Measurements from ENCODE around the gene GINS3.

Gene GINS3

DNA sequence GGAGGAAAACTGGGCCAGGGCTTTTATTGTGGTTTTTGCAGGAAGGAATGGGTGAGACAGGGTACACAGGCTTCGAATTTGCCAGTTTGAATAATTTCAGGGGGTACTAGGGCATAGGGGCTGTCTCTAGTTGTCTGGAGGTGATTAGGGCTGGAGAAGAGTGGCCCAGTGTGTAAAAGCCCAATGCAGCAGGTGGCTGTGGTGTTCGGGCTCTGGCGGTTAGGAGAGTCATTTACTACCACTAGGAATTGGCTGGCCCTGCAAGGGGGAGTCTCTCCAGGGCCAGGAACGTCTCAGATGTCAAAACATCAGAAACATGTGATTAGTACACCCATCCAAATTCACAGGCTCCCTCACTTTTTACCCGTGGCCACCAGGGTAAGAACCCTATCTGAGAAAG, 50.3 kb downstream of the GINS3 start:
- DNase-seq (ENCODE audit: extremely low read depth, insufficient read length) = no peak
- H3K27me3 ChIP-seq (replicated peaks; ENCODE audit: control insufficient read depth, insufficient read depth, low read length) = no peaks in the 10 kb centered on the region
- TF ChIP-seq, protein P1, sequence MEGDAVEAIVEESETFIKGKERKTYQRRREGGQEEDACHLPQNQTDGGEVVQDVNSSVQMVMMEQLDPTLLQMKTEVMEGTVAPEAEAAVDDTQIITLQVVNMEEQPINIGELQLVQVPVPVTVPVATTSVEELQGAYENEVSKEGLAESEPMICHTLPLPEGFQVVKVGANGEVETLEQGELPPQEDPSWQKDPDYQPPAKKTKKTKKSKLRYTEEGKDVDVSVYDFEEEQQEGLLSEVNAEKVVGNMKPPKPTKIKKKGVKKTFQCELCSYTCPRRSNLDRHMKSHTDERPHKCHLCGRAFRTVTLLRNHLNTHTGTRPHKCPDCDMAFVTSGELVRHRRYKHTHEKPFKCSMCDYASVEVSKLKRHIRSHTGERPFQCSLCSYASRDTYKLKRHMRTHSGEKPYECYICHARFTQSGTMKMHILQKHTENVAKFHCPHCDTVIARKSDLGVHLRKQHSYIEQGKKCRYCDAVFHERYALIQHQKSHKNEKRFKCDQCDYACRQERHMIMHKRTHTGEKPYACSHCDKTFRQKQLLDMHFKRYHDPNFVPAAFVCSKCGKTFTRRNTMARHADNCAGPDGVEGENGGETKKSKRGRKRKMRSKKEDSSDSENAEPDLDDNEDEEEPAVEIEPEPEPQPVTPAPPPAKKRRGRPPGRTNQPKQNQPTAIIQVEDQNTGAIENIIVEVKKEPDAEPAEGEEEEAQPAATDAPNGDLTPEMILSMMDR (IDR thresholded peaks at IDR 0.05; ENCODE audit: insufficient read depth, low read length, poor library complexity, severe bottlenecking) = no peak
- no peaks in the 10 kb centered on the region for H3K36me3 ChIP-seq (ENCODE audit: control insufficient read depth, insufficient read depth, low read length)
- no peak overlapping the region for H3K4me3 ChIP-seq (replicated peaks; ENCODE audit: low read depth, low read length)

DNA sequence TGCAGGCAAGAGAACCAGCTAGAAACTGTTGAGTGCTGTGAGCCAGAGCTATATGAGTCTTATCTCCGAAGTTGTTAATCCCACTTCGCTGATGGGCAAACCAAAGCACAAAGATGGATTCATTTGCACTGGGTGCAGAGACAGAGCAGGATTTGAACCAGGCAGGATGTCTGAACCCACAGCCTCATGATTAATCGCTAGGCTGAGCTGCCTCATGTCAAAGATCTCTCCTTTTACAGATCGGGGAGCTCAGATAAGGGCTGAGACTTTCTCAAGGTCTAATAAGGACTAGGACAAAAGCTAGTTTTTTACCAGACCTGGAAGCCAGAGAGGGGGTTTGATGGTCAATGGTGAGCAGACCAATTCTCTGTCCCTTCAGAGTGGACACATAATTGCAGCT, 51.5 kb downstream of the GINS3 start:
- Histone ChIP-seq H3K4me3 (replicated peaks; ENCODE audit: low read depth, low read length) (no peak overlapping the region), H3K36me3 (ENCODE audit: control insufficient read depth, insufficient read depth, low read length) (no peaks in the 10 kb centered on the region), H3K27me3 (replicated peaks; ENCODE audit: control insufficient read depth, insufficient read depth, low read length) (no peaks in the 10 kb centered on the region)
- no peak for DNase-seq (ENCODE audit: extremely low read depth, insufficient read length)
- TF ChIP-seq, protein P1 (IDR thresholded peaks at IDR 0.05; ENCODE audit: insufficient read depth, low read length, poor library complexity, severe bottlenecking) = no peak

DNA sequence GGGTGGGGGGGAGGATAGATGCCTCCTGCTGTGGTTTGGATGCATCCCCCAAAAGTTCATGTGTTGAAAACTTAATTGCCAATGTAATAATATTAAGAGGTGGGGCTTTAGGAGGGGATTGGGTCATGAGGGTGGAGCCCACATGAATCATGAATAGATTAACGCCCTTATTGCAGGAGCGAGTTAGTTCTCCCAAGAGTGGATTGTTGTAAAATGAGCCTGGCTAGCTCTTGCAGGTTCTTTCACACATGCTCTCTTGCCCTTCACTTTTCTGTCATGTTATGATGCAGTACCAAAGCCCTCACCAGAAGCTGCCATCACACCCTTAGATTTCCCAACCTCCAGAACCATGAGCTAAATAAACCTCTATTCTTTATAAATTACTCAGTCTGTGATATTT, 52.0 kb downstream of the GINS3 start:
- Histone ChIP-seq H3K36me3 (ENCODE audit: control insufficient read depth, insufficient read depth, low read length) (no peaks in the 10 kb centered on the region), H3K27me3 (replicated peaks; ENCODE audit: control insufficient read depth, insufficient read depth, low read length) (no peaks in the 10 kb centered on the region), H3K4me3 (replicated peaks; ENCODE audit: low read depth, low read length) (no peak overlapping the region)
- DNase-seq (ENCODE audit: extremely low read depth, insufficient read length) = no peak
- TF ChIP-seq, protein P1 (IDR thresholded peaks at IDR 0.05; ENCODE audit: insufficient read depth, low read length, poor library complexity, severe bottlenecking) = no peak

DNA sequence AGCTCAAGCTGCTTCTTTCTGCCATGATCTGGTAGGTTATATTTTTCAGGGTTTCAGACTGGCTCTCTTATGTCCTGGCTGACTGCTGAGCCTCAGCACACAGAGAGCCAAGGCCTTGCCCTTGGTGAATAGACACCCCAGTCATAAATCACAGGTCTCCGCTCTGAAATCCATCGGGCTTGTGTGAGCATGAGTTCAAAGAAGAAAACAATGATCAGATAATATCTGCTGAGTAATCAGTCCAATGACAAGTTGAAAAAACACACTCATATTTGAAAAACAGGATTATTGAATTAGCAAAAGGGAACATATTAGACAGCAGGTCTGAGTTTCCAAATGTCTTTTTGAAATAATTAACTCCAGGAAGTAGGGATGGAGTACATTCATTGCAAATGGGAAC, 56.6 kb downstream of the GINS3 start:
- no peaks in the 10 kb centered on the region for H3K36me3 ChIP-seq (ENCODE audit: control insufficient read depth, insufficient read depth, low read length)
- no peak for DNase-seq (ENCODE audit: extremely low read depth, insufficient read length)

DNA sequence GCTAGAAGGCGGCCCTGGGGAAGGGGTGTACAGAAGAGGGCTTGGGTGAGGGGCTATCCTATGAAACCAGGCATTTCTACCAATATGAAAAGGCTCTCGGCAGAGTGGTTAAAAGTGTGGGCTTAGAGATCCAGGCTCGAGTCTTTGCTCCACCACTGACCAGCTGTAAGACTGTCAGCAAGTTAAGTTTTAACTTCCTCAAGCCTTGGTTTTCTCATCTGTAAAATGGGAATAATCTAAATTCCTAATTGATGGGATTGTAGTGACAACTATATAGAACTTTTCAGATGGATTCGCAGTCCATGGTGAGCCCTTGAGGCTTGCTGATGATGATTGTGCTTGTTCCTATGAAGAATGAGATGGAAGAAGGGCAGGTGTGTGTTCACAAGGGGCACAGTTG, 57.0 kb downstream of the GINS3 start:
- TF ChIP-seq, protein P1 (IDR thresholded peaks at IDR 0.05; ENCODE audit: insufficient read depth, low read length, poor library complexity, severe bottlenecking) = no peak
- no peak overlapping the region for H3K4me3 ChIP-seq (replicated peaks; ENCODE audit: low read depth, low read length)
- H3K36me3 ChIP-seq (ENCODE audit: control insufficient read depth, insufficient read depth, low read length) = no peaks in the 10 kb centered on the region
- H3K27me3 ChIP-seq (replicated peaks; ENCODE audit: control insufficient read depth, insufficient read depth, low read length) = no peaks in the 10 kb centered on the region
- no peak for DNase-seq (ENCODE audit: extremely low read depth, insufficient read length)

More for the DNA sequence above, 56.6 kb downstream of the GINS3 start:
- TF ChIP-seq, protein P1 (IDR thresholded peaks at IDR 0.05; ENCODE audit: insufficient read depth, low read length, poor library complexity, severe bottlenecking) = no peak
- H3K4me3 ChIP-seq (replicated peaks; ENCODE audit: low read depth, low read length) = no peak overlapping the region
- no peaks in the 10 kb centered on the region for H3K27me3 ChIP-seq (replicated peaks; ENCODE audit: control insufficient read depth, insufficient read depth, low read length)

DNA sequence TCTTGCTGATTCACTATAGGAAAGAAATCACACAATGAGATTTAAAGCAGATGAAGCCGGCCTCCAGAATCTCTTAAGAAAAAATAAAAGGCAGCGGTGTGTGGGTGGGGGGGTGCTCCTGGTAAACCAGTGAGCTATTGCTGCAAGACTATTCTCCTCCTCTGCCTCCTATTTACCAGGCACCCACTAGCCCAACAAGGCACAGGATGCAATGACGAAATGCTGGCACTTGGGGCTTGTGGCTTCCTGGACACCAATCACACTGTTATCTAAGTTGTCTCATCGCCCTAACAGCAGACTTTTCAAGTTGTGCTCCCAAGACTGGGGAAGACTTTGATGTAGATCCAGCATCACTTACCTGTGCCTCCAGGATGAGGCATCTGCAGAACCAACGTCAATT, 57.5 kb downstream of the GINS3 start:
- no peak for DNase-seq (ENCODE audit: extremely low read depth, insufficient read length)
- no peak overlapping the region for H3K4me3 ChIP-seq (replicated peaks; ENCODE audit: low read depth, low read length)
- TF ChIP-seq, protein P1 (IDR thresholded peaks at IDR 0.05; ENCODE audit: insufficient read depth, low read length, poor library complexity, severe bottlenecking) = no peak
- H3K36me3 ChIP-seq (ENCODE audit: control insufficient read depth, insufficient read depth, low read length) = no peaks in the 10 kb centered on the region
- H3K27me3 ChIP-seq (replicated peaks; ENCODE audit: control insufficient read depth, insufficient read depth, low read length) = no peaks in the 10 kb centered on the region

All from GM06990 (cell line).